CD14-positive monocyte (primary cell): Measurements from ENCODE around the gene DHX58. TPM values are rescaled to one million over a fixed set of nuclear protein-coding genes. Genes with fewer than 3 reads are reported as not detected.

Experiments
- DNase-seq, 3 donors: peaks; one replicate each; pipeline ENCODE4 v3.0.0-alpha.2; 2011 to 2022
- H2AFZ ChIP-seq: 2 replicates; pipeline ENCODE4 v1.6.0; 2012; ENCODE audit warnings: mild to moderate bottlenecking, low read depth, low read length, inconsistent platforms; ENCODE audit not compliant: insufficient read depth, poor library complexity, severe bottlenecking
- H3K27ac ChIP-seq, 2 donors: 1 replicate in 1 of 2; 2 replicates in 1 of 2; pipeline ENCODE4 v1.5.1; 2012 to 2013; ENCODE audit warnings: low read length in 2 of 2, control low read depth in 1 of 2, inconsistent platforms in 1 of 2, low read depth in 1 of 2, mild to moderate bottlenecking in 1 of 2
- H3K27me3 ChIP-seq, 2 donors: one replicate each; pipeline versions ENCODE4 v1.6.0 to v1.6.1; 2011 to 2013; ENCODE audit warnings: low read length in 2 of 2; ENCODE audit not compliant: control insufficient read depth in 2 of 2, insufficient read depth in 2 of 2
- H3K36me3 ChIP-seq, 2 donors: replicated peaks in 1 of 2; 1 replicate in 1 of 2; 2 replicates in 1 of 2; pipeline versions ENCODE4 v1.5.1 to v1.6.1; 2012 to 2013; ENCODE audit warnings: low read length in 2 of 2, control low read depth in 1 of 2, inconsistent platforms in 1 of 2, mild to moderate bottlenecking in 1 of 2; ENCODE audit not compliant: insufficient read depth in 2 of 2, control insufficient read depth in 1 of 2
- H3K4me1 ChIP-seq, 2 donors: 1 replicate in 1 of 2; 2 replicates in 1 of 2; pipeline versions ENCODE4 v1.5.1 to v1.6.1; 2012 to 2013; ENCODE audit warnings: low read length in 2 of 2, control low read depth in 1 of 2, inconsistent platforms in 1 of 2, mild to moderate bottlenecking in 1 of 2, moderate library complexity in 1 of 2; ENCODE audit not compliant: insufficient read depth in 2 of 2, control insufficient read depth in 1 of 2
- H3K4me2 ChIP-seq: replicated peaks from 2 replicates; pipeline ENCODE3; 2012; ENCODE audit warnings: low read length, moderate library complexity, mild to moderate bottlenecking; ENCODE audit not compliant: poor library complexity, severe bottlenecking; ENCODE audit errors: extremely low read depth
- H3K4me3 ChIP-seq, 3 experiments: fragments of 200-600 bp in 1 of 3; sonication (generic) in 1 of 3; replicated peaks in 1 of 3; 1 replicate in 2 of 3; 2 replicates in 1 of 3; pipeline ENCODE4 v1.5.1; 2011 to 2013; ENCODE audit warnings: low read length in 3 of 3, mild to moderate bottlenecking in 3 of 3, control low read depth in 2 of 3, low read depth in 2 of 3, inconsistent platforms in 1 of 3, moderate library complexity in 1 of 3
- H3K79me2 ChIP-seq: 2 replicates; pipeline ENCODE4 v1.6.0; 2012; ENCODE audit warnings: mild to moderate bottlenecking, control low read depth, inconsistent platforms, low read length, moderate library complexity; ENCODE audit not compliant: insufficient read depth
- H3K9ac ChIP-seq: 2 replicates; pipeline ENCODE4 v1.6.0; 2017; ENCODE audit warnings: low read length, mild to moderate bottlenecking; ENCODE audit not compliant: insufficient read depth, poor library complexity, severe bottlenecking
- H3K9me3 ChIP-seq, 2 donors: replicated peaks in 1 of 2; 1 replicate in 1 of 2; 2 replicates in 1 of 2; pipeline versions ENCODE4 v1.5.1 to v1.6.1; 2012 to 2013; ENCODE audit warnings: low read length in 2 of 2, control low read depth in 1 of 2; ENCODE audit not compliant: control insufficient read depth in 1 of 2, insufficient read depth in 1 of 2
- H4K20me1 ChIP-seq: 2 replicates; pipeline ENCODE4 v1.6.0; 2012; ENCODE audit warnings: mild to moderate bottlenecking, low read length, control low read depth, moderate library complexity; ENCODE audit not compliant: insufficient read depth
- H3K27ac Mint-ChIP-seq, 7 donors: one replicate each; pipeline ENCODE4 v1.8.0; 2020; ENCODE audit warnings: mild to moderate bottlenecking in 7 of 7, mixed read lengths in 7 of 7, moderate library complexity in 6 of 7, inconsistent platforms in 2 of 7
- H3K27me3 Mint-ChIP-seq, 3 donors: one replicate each; pipeline ENCODE4 v1.8.0; 2021 to 2022; ENCODE audit warnings: low read depth in 3 of 3, mild to moderate bottlenecking in 3 of 3, mixed read lengths in 3 of 3, moderate library complexity in 3 of 3, inconsistent platforms in 1 of 3
- H3K36me3 Mint-ChIP-seq, 2 donors: one replicate each; pipeline ENCODE4 v1.8.0; 2020; ENCODE audit warnings: mixed read lengths in 2 of 2, inconsistent platforms in 1 of 2, mild to moderate bottlenecking in 1 of 2
- H3K4me1 Mint-ChIP-seq: one replicate; pipeline ENCODE4 v1.8.0; 2020; ENCODE audit warnings: mild to moderate bottlenecking, mixed read lengths
- H3K4me3 Mint-ChIP-seq, 2 donors: one replicate each; pipeline ENCODE4 v1.8.0; 2020; ENCODE audit warnings: mild to moderate bottlenecking in 2 of 2, mixed read lengths in 2 of 2, moderate library complexity in 1 of 2
- H3K9me3 Mint-ChIP-seq, 7 donors: one replicate each; pipeline ENCODE4 v1.8.0; 2020 to 2022; ENCODE audit warnings: mixed read lengths in 7 of 7, mild to moderate bottlenecking in 6 of 7, moderate library complexity in 6 of 7, inconsistent platforms in 2 of 7
- CTCF ChIP-seq: fragments of 200-600 bp; IDR thresholded peaks from one replicate; pipeline ENCODE4 v1.8.0; 2022; ENCODE audit warnings: antibody characterized with exemption, mild to moderate bottlenecking
- WGBS: methylation state at CpG from one replicate; pipeline ENCODE4 v1.1.5; 2013; ENCODE audit warnings: missing lambda C conversion rate; ENCODE audit not compliant: insufficient coverage; 5-methylcytosine and 5-hydroxymethylcytosine counted together
- intact Hi-C, 2 donors: fragments of 100-400 bp; cut with micrococcal nuclease; formaldehyde crosslinking; loops; one replicate each; pipeline versions ENCODE4 v1.15.0 to v1.15.1; 2023
- polyA plus RNA-seq, 3 donors: library from polyadenylated mRNA; depleted of rRNA in 1 of 3; unstranded in 2 of 3; stranded (reverse) in 1 of 3; fragments of 300-500 nt in 2 of 3; fragments of >200 nt in 1 of 3; fragmentation: Illumina TruSeq in 2 of 3; gene quantifications; 1 replicate in 2 of 3; 2 replicates in 1 of 3; pipeline ENCODE4 v1.2.3, GENCODE V29; 2012 to 2021

DHX58 gene
- polyA plus RNA-seq, 3 donors = 13.2 to 46.7 (median 16.0) TPM

GRCh38 chr17:42131981-42132432 lies 19.5 kb upstream of the DHX58 start:
- peak overlapping the region; percentile 59 to 91 (median 86) for H3K27ac Mint-ChIP-seq

GRCh38 chr17:42131232-42131631 lies 18.7 kb upstream of the DHX58 start:
- H3K4me1 Mint-ChIP-seq = peaks cover 59% of the 10 kb centered on the region

More at GRCh38 chr17:42131981-42132432, 19.5 kb upstream of the DHX58 start:
- Mint-ChIP-seq H3K4me3 (peak overlapping the region; percentile 45 to 76), H3K9me3 (no peaks in the 10 kb centered on the region), H3K27me3 (no peaks in the 10 kb centered on the region), H3K36me3 (peaks cover 49 to 56% of the 10 kb centered on the region in 2 donors), H3K4me1 (peaks cover 67% of the 10 kb centered on the region)
- Histone ChIP-seq H3K79me2 (peaks cover 68% of the 10 kb centered on the region), H3K27ac (peak overlapping the region in 1 of 2 donors; percentile 84), H3K4me3 (peak overlapping the region in 1 of 3 experiments; percentile 56), H3K4me1 (peaks cover 63 to 65% of the 10 kb centered on the region in 2 donors), H3K27me3 (no peaks in the 10 kb centered on the region), H3K4me2 (peak overlapping the region; percentile 51), H3K9me3 (no peaks in the 10 kb centered on the region), H3K36me3 (peaks cover 37 to 59% of the 10 kb centered on the region in 2 donors), H3K9ac (peak overlapping the region; percentile 9), H4K20me1 (peaks cover 99% of the 10 kb centered on the region), H2AFZ (no peak overlapping the region)
- TF ChIP-seq CTCF = no peak
- intact Hi-C loops = no loop called here
- peak in 2 of 3 donors; percentile 34 to 38 for DNase-seq
- WGBS = no CpG with 5 or more reads among the region's 4 CpGs

More at GRCh38 chr17:42131232-42131631, 18.7 kb upstream of the DHX58 start:
- Histone ChIP-seq H3K36me3 (peaks cover 43 to 59% of the 10 kb centered on the region in 2 donors), H3K4me3 (peak overlapping the region in 1 of 3 experiments; percentile 56), H3K27me3 (no peaks in the 10 kb centered on the region), H3K4me1 (peaks cover 56 to 57% of the 10 kb centered on the region in 2 donors), H4K20me1 (peaks cover 98% of the 10 kb centered on the region), H3K9me3 (no peaks in the 10 kb centered on the region), H2AFZ (no peak overlapping the region), H3K4me2 (peak overlapping the region; percentile 51), H3K79me2 (peaks cover 60% of the 10 kb centered on the region), H3K27ac (peak overlapping the region; percentile 16 to 84), H3K9ac (no peak overlapping the region)
- no peaks in the 10 kb centered on the region for H3K27me3 Mint-ChIP-seq
- TF ChIP-seq CTCF = no peak
- no peak overlapping the region for H3K4me3 Mint-ChIP-seq
- 100% methylated on average over 3 of the region's 4 CpGs for WGBS
- DNase-seq = no peak
- peaks cover 56 to 58% of the 10 kb centered on the region in 2 donors for H3K36me3 Mint-ChIP-seq
- H3K9me3 Mint-ChIP-seq = no peaks in the 10 kb centered on the region
- peak overlapping the region; percentile 38 to 89 (median 59) for H3K27ac Mint-ChIP-seq
- intact Hi-C loops = no loop called here
